Fibroblast of lung (primary cell): Measurements from ENCODE around the gene LIPE.

Experiments
- CTCF ChIP-seq, 2 donors: IDR thresholded peaks in 1 of 2; conservative IDR thresholded peaks in 1 of 2; 1 replicate in 1 of 2; 2 replicates in 1 of 2; pipeline ENCODE4 v1.5.1; 2011 to 2012; ENCODE audit warnings: low read length in 2 of 2, control low read depth in 1 of 2, inconsistent platforms in 1 of 2, low read depth in 1 of 2, mild to moderate bottlenecking in 1 of 2
- EZH2 ChIP-seq: IDR thresholded peaks from 2 replicates; pipeline ENCODE4 v1.5.1; 2012; ENCODE audit warnings: low read length, control low read depth, mild to moderate bottlenecking; ENCODE audit errors: missing control alignments

GRCh38 chr19:42389899-42390298 is 37.3 kb downstream of the LIPE start, which contains the start of gene CNFN:
- TF ChIP-seq CTCF (conservative IDR thresholded peaks at IDR 0.05 in 1 of 2, IDR thresholded peaks at IDR 0.05 in 1 of 2; ENCODE audit: low read depth in 1 of 2, low read length in 2 of 2) (no peak), EZH2 (no peak)
